Heart right ventricle (tissue), 16 donors: ENCODE measurements around the gene TRIM25. TPM values are rescaled to one million over a fixed set of nuclear protein-coding genes. Genes with fewer than 3 reads are reported as not detected.

Source experiments
- ATAC-seq, 8 donors: fragments of 200-7000 bp; cut with Tn5 transposase; one replicate each; pipeline ENCODE4 v1.9.1; 2020; ENCODE audit warnings: mild to moderate bottlenecking in 8 of 8, moderate library complexity in 8 of 8, moderate number of reproducible peaks in 1 of 8
- DNase-seq, 2 donors: peaks; one replicate each; pipeline ENCODE4 v3.0.0-alpha.2; 2020
- H3K27ac ChIP-seq, 10 donors: fragments of 200-600 bp; sonication (generic) in 2 of 10; one replicate each; pipeline versions ENCODE4 v1.5.0 to v1.8.0; 2020 to 2022; ENCODE audit warnings: mild to moderate bottlenecking in 3 of 10
- H3K27me3 ChIP-seq, 7 donors: fragments of 200-600 bp; one replicate each; pipeline ENCODE4 v1.8.0; 2021 to 2022; ENCODE audit warnings: mild to moderate bottlenecking in 2 of 7
- H3K36me3 ChIP-seq, 9 donors: fragments of 200-600 bp; sonication (generic) in 1 of 9; one replicate each; pipeline versions ENCODE4 v1.5.0 to v1.8.0; 2020 to 2022; ENCODE audit warnings: mild to moderate bottlenecking in 2 of 9
- H3K4me1 ChIP-seq, 9 donors: fragments of 200-600 bp; sonication (generic) in 1 of 9; one replicate each; pipeline versions ENCODE4 v1.5.0 to v1.8.0; 2020 to 2022; ENCODE audit warnings: mild to moderate bottlenecking in 4 of 9
- H3K4me3 ChIP-seq, 10 donors: fragments of 200-600 bp; sonication (generic) in 2 of 10; one replicate each; pipeline versions ENCODE4 v1.5.0 to v1.8.0; 2020 to 2022; ENCODE audit warnings: mild to moderate bottlenecking in 7 of 10, moderate library complexity in 2 of 10
- H3K9me3 ChIP-seq, 11 donors: fragments of 200-600 bp in 10 of 11; sonication (generic) in 2 of 11; one replicate each; pipeline versions ENCODE4 v1.5.0 to v1.8.0; 2013 to 2022; ENCODE audit warnings: mild to moderate bottlenecking in 2 of 11, control low read depth in 1 of 11, moderate library complexity in 1 of 11
- WGBS, 2 donors: extraction: QIAGEN DNeasy Blood & Tissue Kit; methylation state at CpG; one replicate each; pipeline ENCODE4 v1.1.7; 2013; ENCODE audit warnings: inconsistent platforms in 1 of 2; 5-methylcytosine and 5-hydroxymethylcytosine counted together
- intact Hi-C, 10 donors: fragments of 100-400 bp; cut with DNase I; formaldehyde crosslinking; loops; one replicate each; pipeline versions ENCODE4 v1.11.1 to v1.14.2; 2022
- polyA plus RNA-seq, 2 donors: library from polyadenylated mRNA; stranded (reverse); fragments of 200-250 nt; gene quantifications; one replicate each; pipeline ENCODE4 v1.2.3, GENCODE V29; 2013
- total RNA-seq, 10 donors: library from RNA; stranded (reverse); fragmentation: NEBNext Ultra II Directional in 3 of 10; extraction: Animal tissue kit (Norgen Biotek cat#: 25700) in 3 of 10; gene quantifications; one replicate each; pipeline versions ENCODE4 v1.2.1 to v1.2.4, GENCODE V29; 2021 to 2023
- TF ChIP-seq, protein P1 (sequence below), 9 donors: fragments of 200-600 bp; sonication (generic) in 2 of 9; IDR thresholded peaks; one replicate each; pipeline versions ENCODE4 v1.5.0 to v1.8.0; 2021 to 2022; ENCODE audit warnings: antibody characterized with exemption in 9 of 9, mild to moderate bottlenecking in 5 of 9, moderate library complexity in 1 of 9
- donor health status: Arrhythmogenic right ventricular cardiomyopathy.
- donor health status: ischemic (EF 13 %, LVEDD 7.1; RV severe dilation, severe dysfunction).
- donor health status: healthy with polysubstance abuse.
- donor health status: DM: no; HTN: yes; CAD: no.
- donor health status: DM: no; HTN: no; CAD: no.
- donor health status: ischemic (EF 25% LVEDD 6.9; RV normal size, moderate dysfunction).
- donor health status: ischemic (EF 25% LVEDD 5.7; RV mildly dilated, moderate dysfunction).
- donor health status: healthy.
- donor health status: DM: yes; HTN: yes; CAD: no.
- donor health status: Ischemic cardiomyopathy.
- donor health status: ischemic (EF 35%, LVEDD 5.7; RV mildly dilated, moderate dysfunction).
- donor health status: nonischemic (EF 11% LVEDD 7.7; RV severe dilation, severe dysfunction).
- donor health status: DM: yes; HTN: yes; CAD: no.
- donor health status: PGD.
- donor health status: ischemic (EF 29% LVEDD 5.4; RV normal size, mild dysfunction).
- donor health status: nonischemic (EF 23%, LVEDD 6.1; RV moderate dilation, normal function).

Gene TRIM25
- total and polyA plus RNA-seq, 12 donors: 4.9 to 32.7 (median 15.2) TPM

DNA sequence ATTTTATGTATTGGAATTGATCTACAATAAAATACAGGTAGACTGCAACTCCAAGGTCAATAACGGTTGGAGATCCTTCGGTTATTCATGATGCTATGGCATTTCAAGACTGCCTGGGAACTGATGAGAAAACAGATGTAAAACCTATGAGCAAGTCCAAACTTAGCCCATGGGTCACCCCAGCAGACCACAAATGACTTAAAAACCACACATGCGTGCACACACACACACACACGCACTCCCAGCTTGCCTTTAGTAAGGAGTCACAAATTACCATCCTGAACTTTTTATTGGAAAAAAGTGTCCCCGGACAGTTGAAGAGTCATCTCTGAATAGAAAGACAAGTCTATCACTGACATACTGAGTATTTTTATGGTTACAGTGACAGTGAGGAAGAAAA, 26.7 kb downstream of the TRIM25 start:
- DNase-seq (no peak), ATAC-seq (no peak)
- peaks cover 0 to 5% (median 0%) of the 10 kb centered on the region in 9 donors for H3K4me1 ChIP-seq
- H3K36me3 ChIP-seq: peaks cover 0 to 59% (median 19%) of the 10 kb centered on the region in 9 donors
- no peak overlapping the region for H3K27ac ChIP-seq
- intact Hi-C loops: no loop called here
- no peaks in the 10 kb centered on the region for H3K27me3 ChIP-seq
- H3K9me3 ChIP-seq: peaks cover 0 to 16% (median 4%) of the 10 kb centered on the region in 11 donors
- WGBS, 2 donors: 97 to 98% methylated on average over 5 of the region's 5 CpGs
- TF ChIP-seq, protein P1, sequence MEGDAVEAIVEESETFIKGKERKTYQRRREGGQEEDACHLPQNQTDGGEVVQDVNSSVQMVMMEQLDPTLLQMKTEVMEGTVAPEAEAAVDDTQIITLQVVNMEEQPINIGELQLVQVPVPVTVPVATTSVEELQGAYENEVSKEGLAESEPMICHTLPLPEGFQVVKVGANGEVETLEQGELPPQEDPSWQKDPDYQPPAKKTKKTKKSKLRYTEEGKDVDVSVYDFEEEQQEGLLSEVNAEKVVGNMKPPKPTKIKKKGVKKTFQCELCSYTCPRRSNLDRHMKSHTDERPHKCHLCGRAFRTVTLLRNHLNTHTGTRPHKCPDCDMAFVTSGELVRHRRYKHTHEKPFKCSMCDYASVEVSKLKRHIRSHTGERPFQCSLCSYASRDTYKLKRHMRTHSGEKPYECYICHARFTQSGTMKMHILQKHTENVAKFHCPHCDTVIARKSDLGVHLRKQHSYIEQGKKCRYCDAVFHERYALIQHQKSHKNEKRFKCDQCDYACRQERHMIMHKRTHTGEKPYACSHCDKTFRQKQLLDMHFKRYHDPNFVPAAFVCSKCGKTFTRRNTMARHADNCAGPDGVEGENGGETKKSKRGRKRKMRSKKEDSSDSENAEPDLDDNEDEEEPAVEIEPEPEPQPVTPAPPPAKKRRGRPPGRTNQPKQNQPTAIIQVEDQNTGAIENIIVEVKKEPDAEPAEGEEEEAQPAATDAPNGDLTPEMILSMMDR (IDR thresholded peaks at IDR 0.05): no peak
- H3K4me3 ChIP-seq: no peak overlapping the region

DNA sequence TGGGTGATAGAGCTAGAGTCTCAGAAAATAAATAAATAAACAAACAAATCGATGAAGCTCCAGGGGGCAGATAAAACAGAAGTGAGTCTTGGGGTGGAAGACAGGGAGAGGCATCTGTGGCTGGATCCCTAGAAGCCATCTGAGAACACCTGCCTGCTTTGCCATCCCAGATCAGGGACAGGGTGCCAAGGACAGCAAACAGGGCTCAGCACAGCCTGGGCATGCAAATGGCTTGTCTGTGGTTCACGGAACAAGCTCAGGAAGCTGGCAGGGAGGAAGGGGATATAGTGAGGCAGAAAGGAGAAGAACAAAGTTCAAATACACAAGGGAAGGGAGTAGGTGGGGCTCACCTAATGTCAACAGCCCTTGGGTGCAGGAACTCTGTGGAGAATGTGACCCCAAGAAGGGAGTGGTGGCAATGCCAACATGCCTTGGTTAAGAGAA, 27.5 kb downstream of the TRIM25 start:
- TF ChIP-seq, protein P1 (IDR thresholded peaks at IDR 0.05): no peak
- DNase-seq (no peak), ATAC-seq (no peak)
- Histone ChIP-seq H3K9me3 (peaks cover 0 to 16% (median 4%) of the 10 kb centered on the region in 11 donors), H3K27me3 (no peaks in the 10 kb centered on the region), H3K4me3 (no peak overlapping the region), H3K4me1 (peaks cover 0 to 5% (median 0%) of the 10 kb centered on the region in 9 donors), H3K27ac (no peak overlapping the region), H3K36me3 (peaks cover 0 to 55% (median 17%) of the 10 kb centered on the region in 9 donors)
- WGBS, 2 donors: 84 to 85% methylated on average over 2 of the region's 2 CpGs
- intact Hi-C loops: no loop called here

DNA sequence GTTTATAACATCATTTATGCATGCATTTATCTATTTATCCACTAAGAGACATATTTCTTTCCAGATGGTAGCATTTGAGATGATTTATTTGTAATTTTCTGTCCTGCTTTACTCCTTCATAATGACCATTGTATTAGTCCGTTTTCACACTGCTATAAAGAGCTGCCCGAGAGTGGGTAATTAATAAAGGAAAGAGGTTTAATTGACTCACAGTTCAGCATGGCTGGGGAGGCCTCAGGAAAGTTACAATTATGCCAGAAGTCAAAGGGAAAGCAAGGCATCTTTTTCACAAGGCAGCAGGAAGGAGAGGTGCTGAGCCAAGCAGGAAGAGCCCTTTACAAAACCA, 28.6 kb downstream of the TRIM25 start:
- ATAC-seq: no peak
- peaks cover 0 to 45% (median 12%) of the 10 kb centered on the region in 9 donors for H3K36me3 ChIP-seq
- no peak for DNase-seq
- no peak overlapping the region for H3K4me3 ChIP-seq
- peaks cover 0 to 5% (median 0%) of the 10 kb centered on the region in 9 donors for H3K4me1 ChIP-seq
- WGBS, 2 donors: 62 to 78% methylated on average over 2 of the region's 2 CpGs
- intact Hi-C loops: no loop called here
- H3K27me3 ChIP-seq: no peaks in the 10 kb centered on the region
- TF ChIP-seq, protein P1 (IDR thresholded peaks at IDR 0.05): no peak
- H3K27ac ChIP-seq: no peak overlapping the region
- H3K9me3 ChIP-seq: peaks cover 0 to 16% (median 4%) of the 10 kb centered on the region in 11 donors

DNA sequence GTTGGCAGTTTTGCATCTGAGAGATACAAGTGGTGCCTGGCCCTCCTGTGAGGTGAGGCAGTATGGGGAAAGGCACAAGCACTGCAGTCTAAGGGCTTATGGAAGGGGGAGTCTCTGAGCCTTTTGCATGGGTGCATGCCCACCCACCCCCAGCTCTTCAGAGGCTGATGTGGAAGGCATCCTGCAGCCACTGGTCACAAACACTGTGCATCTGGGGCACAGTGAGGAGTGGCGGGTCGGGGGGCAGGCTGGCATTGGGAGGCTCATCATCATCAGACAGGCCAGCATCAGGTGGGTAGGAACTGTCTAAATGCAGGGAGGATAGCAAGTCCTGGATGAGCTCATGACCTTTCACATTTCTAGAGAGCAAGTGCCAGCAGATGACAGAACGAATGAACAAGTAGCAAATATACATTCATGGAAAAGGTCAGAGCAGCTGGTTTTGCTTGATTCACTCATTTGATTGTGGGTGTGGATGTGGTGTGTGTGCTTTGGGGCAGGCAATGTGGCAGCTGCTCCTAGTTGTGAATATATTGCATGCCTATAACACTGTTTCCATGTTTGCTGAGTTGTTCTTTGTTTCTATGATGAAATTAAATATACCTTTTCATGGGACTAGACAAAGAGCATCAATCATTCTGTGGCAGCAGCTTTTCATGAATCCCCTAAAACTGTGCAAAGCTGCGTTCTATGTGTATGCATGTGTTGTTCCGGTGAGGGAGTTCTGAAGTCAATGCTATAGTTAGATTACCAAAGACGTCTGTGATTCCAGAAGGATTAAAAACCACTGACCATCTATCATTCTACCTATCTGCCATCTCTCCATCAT, 29.2 kb downstream of the TRIM25 start:
- H3K36me3 ChIP-seq: peaks cover 0 to 39% (median 12%) of the 10 kb centered on the region in 9 donors
- TF ChIP-seq, protein P1 (IDR thresholded peaks at IDR 0.05): no peak
- no peak for ATAC-seq
- peaks cover 0 to 10% (median 0%) of the 10 kb centered on the region in 9 donors for H3K4me1 ChIP-seq
- H3K27me3 ChIP-seq: no peaks in the 10 kb centered on the region
- WGBS, 2 donors: 92 to 94% methylated on average over 6 of the region's 6 CpGs
- intact Hi-C loops: no loop called here
- DNase-seq: no peak
- peaks cover 0 to 16% (median 4%) of the 10 kb centered on the region in 11 donors for H3K9me3 ChIP-seq
- H3K27ac ChIP-seq: no peak overlapping the region
- H3K4me3 ChIP-seq: no peak overlapping the region
